A673 (cell line): Measurements from ENCODE around the gene SLC4A2.

Experiments
- EZH2 ChIP-seq: fragments of 200-600 bp; sonication (generic); IDR thresholded peaks from 2 replicates; pipeline ENCODE4 v1.6.1; 2017; ENCODE audit warnings: borderline replicate concordance, low read depth, mild to moderate bottlenecking, mixed read lengths, antibody characterized with exemption, low read length; ENCODE audit not compliant: poor library complexity, severe bottlenecking
- TF ChIP-seq, protein P1 (sequence below): fragments of 300-800, 200-600 bp; sonication (generic); conservative IDR thresholded peaks from 2 replicates; pipeline ENCODE4 v1.5.1; 2017; ENCODE audit warnings: low read depth, mild to moderate bottlenecking, antibody characterized with exemption, low read length, moderate library complexity, mixed read lengths

DNA sequence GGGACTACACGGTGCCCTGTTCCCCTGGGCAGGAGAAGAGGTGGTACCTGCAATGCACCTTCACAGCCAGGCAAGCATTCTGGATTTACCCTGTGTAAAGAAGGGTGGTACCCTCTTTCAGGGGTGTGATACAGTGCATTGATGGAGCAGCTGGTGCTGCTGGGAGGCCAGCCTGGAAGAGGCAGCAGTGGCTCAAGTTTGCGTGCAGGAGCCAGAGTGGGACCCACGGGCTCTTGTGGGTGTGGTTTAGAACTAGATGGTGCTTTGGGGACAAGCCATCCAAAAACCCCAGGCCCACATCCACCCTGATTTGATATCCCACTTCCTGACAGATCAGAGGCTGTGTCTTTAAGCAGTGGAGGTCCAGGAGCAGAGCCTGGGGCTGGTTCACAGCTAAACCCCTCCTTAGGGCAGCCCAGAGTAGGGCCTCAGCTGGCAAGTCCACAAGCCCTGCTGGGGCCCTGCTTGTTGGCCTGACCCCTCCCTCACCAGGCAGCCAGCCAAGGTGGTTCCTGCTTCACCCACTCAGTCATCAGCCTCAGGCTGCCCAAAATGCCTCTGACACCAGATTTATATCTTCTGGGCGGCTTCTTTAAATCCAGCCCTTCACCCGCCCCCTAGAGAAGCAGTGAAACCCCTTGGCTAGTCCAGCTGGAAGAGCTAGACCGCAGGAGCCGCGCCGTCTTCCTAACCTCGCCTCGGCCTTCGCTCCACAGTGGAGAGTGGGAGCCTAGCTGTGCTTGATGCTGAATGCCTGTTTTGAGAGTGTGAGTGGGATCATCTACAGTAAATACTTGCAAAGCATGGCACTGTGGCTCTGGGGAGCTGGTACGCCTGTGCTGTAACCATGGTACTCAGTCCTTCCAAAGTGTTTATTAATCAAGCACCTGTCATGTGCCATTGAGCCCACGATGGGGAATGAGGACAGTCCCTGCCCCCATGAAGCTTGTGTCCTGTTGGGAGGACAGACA, 12.5 kb upstream of the SLC4A2 start:
- TF ChIP-seq, protein P1, sequence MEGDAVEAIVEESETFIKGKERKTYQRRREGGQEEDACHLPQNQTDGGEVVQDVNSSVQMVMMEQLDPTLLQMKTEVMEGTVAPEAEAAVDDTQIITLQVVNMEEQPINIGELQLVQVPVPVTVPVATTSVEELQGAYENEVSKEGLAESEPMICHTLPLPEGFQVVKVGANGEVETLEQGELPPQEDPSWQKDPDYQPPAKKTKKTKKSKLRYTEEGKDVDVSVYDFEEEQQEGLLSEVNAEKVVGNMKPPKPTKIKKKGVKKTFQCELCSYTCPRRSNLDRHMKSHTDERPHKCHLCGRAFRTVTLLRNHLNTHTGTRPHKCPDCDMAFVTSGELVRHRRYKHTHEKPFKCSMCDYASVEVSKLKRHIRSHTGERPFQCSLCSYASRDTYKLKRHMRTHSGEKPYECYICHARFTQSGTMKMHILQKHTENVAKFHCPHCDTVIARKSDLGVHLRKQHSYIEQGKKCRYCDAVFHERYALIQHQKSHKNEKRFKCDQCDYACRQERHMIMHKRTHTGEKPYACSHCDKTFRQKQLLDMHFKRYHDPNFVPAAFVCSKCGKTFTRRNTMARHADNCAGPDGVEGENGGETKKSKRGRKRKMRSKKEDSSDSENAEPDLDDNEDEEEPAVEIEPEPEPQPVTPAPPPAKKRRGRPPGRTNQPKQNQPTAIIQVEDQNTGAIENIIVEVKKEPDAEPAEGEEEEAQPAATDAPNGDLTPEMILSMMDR: no peak
- TF ChIP-seq EZH2: no peak
